ENCODE measurements around the gene ISG20L2. TPM values are rescaled to one million over a fixed set of nuclear protein-coding genes. Genes with fewer than 3 reads are reported as not detected.

Gene ISG20L2
- total RNA-seq, 2 experiments from 2014 or later, result 40.6 to 44.5 TPM

- CTCF ChIA-PET, result interaction anchor here (0.8 to 5.0 kb wide), 5 partner anchors 14 to 258 kb away, joined by 3 to 71 read pairs (median 3); partner anchors contain the start of genes ISG20L2 and METTL25B
- POLR2A ChIA-PET, result interaction anchor here (0.6 to 5.1 kb wide), 7 partner anchors 9 to 142 kb away, joined by 3 to 89 read pairs (median 7); partner anchors contain the start of genes HDGF, ISG20L2, METTL25B and PRCC
- Mint-ChIP-seq H3K27me3 (no peaks in the 10 kb centered on the region), H3K36me3 (ENCODE audit: low read depth) (peaks cover 74% of the 10 kb centered on the region), H3K4me3 (peak overlapping the region; percentile 98), H3K4me1 (ENCODE audit: low read depth) (peaks cover 61% of the 10 kb centered on the region), H3K9me3 (no peaks in the 10 kb centered on the region), H3K27ac (peak overlapping the region; percentile 95)
- DNase-seq, result peak; percentile 40
- no peak for ATAC-seq
- intact Hi-C loops (cut with micrococcal nuclease), result no loop called here
- no peak for TF ChIP-seq CTCF (IDR thresholded peaks at IDR 0.05)
These were observed 13.5 kb upstream of the ISG20L2 start for GRCh38 chr1:156742017-156742416.

GRCh38 chr1:156741481-156741983 lies 13.0 kb upstream of the ISG20L2 start:
- H3K4me3 Mint-ChIP-seq, result peak overlapping the region; percentile 98
- peaks cover 56% of the 10 kb centered on the region for H3K4me1 Mint-ChIP-seq (ENCODE audit: low read depth)
- intact Hi-C loops (cut with micrococcal nuclease), result loop anchor here (1.0 kb wide), 1 partner anchor 26 kb away; the partner anchor contains the start of gene PRCC
- DNase-seq, result peak; percentile 45
- CTCF ChIA-PET, result interaction anchor here (0.8 to 5.0 kb wide), 7 partner anchors 11 to 258 kb away, joined by 3 to 71 read pairs (median 3); partner anchors contain the start of genes ISG20L2, METTL25B and PRCC
- no peak for ATAC-seq
- no peaks in the 10 kb centered on the region for H3K27me3 Mint-ChIP-seq
- H3K27ac Mint-ChIP-seq, result peak overlapping the region; percentile 95
- peaks cover 74% of the 10 kb centered on the region for H3K36me3 Mint-ChIP-seq (ENCODE audit: low read depth)
- no peaks in the 10 kb centered on the region for H3K9me3 Mint-ChIP-seq
- no peak for TF ChIP-seq CTCF (IDR thresholded peaks at IDR 0.05)
- POLR2A ChIA-PET, result interaction anchor here (0.5 to 5.1 kb wide), 9 partner anchors 10 to 240 kb away, joined by 3 to 89 read pairs (median 5); partner anchors contain the start of genes HDGF, ISG20L2, METTL25B and PRCC

GRCh38 chr1:156740741-156741480 lies 12.3 kb upstream of the ISG20L2 start, which contains the start of gene MRPL24:
Gene MRPL24 (minus strand): TSS chr1:156741088. CDS start chr1:156738704, 2,384 bp downstream.
- no peaks in the 10 kb centered on the region for H3K27me3 Mint-ChIP-seq
- peak; percentile 89 for ATAC-seq
- H3K4me3 Mint-ChIP-seq, result peak within 1 kb of the TSS; percentile 98
- DNase-seq, result peak; percentile 99
- intact Hi-C loops (cut with micrococcal nuclease), result loop anchor here (1.0 kb wide), 2 partner anchors 12 to 26 kb away; partner anchors contain the start of gene PRCC
- peaks cover 74% of the 10 kb centered on the region for H3K36me3 Mint-ChIP-seq (ENCODE audit: low read depth)
- H3K9me3 Mint-ChIP-seq, result no peaks in the 10 kb centered on the region
- H3K27ac Mint-ChIP-seq, result peak within 1 kb of the TSS; percentile 95
- H3K4me1 Mint-ChIP-seq (ENCODE audit: low read depth), result peaks cover 50% of the 10 kb centered on the region
- POLR2A ChIA-PET, result interaction anchor here (0.5 to 5.1 kb wide), 8 partner anchors 10 to 240 kb away, joined by 3 to 89 read pairs (median 6); partner anchors contain the start of genes HDGF, ISG20L2, METTL25B and PRCC
- TF ChIP-seq CTCF (IDR thresholded peaks at IDR 0.05), result no peak
- CTCF ChIA-PET, result interaction anchor here (1.0 to 5.0 kb wide), 5 partner anchors 11 to 51 kb away, joined by 3 to 71 read pairs (median 4); partner anchors contain the start of genes ISG20L2, METTL25B and PRCC

DNA sequence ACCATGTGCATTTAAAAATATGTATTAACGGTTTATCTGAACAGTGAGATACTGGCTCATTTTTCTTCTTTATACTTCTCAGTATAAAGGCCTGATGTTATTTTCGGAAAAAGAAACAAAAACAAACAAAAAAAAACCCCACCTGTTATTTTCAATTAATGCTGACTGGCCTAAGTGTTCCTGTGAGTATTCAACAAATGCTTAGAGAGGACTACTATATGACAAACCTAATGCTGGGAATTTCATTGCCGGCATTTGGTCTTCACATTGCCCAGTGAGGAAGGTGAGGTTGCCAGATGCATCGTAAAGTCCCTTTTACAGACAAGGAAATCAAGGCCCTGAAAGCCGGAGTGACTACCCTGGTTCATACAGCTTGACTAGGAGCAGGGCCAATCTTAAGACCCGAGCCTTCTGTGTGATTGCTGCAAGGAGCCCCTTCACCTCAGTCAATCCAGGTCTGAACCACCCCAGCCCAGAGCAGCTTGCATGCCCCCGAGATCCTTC lies 11.7 kb upstream of the ISG20L2 start:
- POLR2A ChIA-PET, result interaction anchor here (1.3 to 5.1 kb wide), 5 partner anchors 11 to 76 kb away, joined by 5 to 89 read pairs (median 19); partner anchors contain the start of genes HDGF, ISG20L2, METTL25B and PRCC
- H3K36me3 Mint-ChIP-seq (ENCODE audit: low read depth), result peaks cover 69% of the 10 kb centered on the region
- H3K9me3 Mint-ChIP-seq, result no peaks in the 10 kb centered on the region
- H3K27me3 Mint-ChIP-seq, result no peaks in the 10 kb centered on the region
- CTCF ChIA-PET, result interaction anchor here (1.0 to 5.0 kb wide), 4 partner anchors 12 to 51 kb away, joined by 3 to 71 read pairs (median 5); partner anchors contain the start of genes ISG20L2, METTL25B and PRCC
- peak; percentile 3 for ATAC-seq
- H3K4me1 Mint-ChIP-seq (ENCODE audit: low read depth), result peaks cover 43% of the 10 kb centered on the region
- intact Hi-C loops (cut with micrococcal nuclease), result loop anchor here (1.0 kb wide), 1 partner anchor 11 kb away; no protein-coding TSS in a partner anchor
- TF ChIP-seq CTCF (IDR thresholded peaks at IDR 0.05), result no peak
- DNase-seq, result no peak
- H3K4me3 Mint-ChIP-seq, result peak overlapping the region; percentile 98
- H3K27ac Mint-ChIP-seq, result peak overlapping the region; percentile 95
